ENCODE results near the gene MRPS5.

Gene MRPS5

DNA sequence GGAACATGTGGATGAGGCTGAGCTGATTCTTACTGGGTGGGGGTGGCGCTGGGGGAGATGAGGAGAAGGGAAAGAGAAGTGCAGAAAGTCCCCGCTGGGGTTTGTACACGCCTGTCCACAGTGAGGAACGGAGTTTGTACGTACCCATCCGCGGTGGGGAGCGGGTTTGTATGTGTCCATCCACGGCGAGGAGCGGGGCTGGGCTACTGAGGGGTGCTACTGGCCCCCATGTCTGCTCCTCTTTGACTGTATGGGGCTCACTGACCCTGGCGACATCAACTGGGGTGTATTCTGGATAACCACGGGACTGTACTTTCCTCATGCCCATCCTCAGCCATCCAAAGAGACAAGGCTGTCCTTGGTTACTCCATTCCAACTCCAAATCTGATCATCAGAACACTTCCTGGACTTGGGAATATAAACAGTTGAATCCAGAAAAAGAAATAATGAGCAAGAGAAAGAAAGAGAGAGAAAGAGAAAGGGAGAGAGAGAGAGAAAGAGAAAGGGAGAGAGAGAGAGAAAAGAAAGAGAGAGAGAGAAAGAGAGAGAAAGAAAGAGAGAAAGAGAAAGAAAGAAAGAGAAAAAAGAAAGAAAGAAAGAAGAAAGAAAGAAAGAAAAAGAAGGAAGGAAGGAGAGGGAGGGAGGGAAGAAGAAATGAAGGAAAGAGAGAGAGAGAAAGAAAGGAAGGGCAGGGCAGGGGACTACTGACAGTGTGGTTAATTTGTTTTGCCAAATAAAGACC lies 75.1 kb downstream of the MRPS5 start:
- no peak overlapping the region for H3K4me3 ChIP-seq (ENCODE audit: low read depth, low read length)
- no peak overlapping the region for H2AFZ ChIP-seq (ENCODE audit: low read length, unreplicated experiment)
- no peak overlapping the region for H3K27ac ChIP-seq (ENCODE audit: low read depth, low read length)
- H3K4me1 ChIP-seq (ENCODE audit: control insufficient read depth, insufficient read depth, low read length, unreplicated experiment) = no peaks in the 10 kb centered on the region
- peaks cover 77% of the 10 kb centered on the region for H3K27me3 ChIP-seq (ENCODE audit: insufficient read depth, low read length)
- no peaks in the 10 kb centered on the region for H3K36me3 ChIP-seq (ENCODE audit: insufficient read depth, low read length)
- H3K79me2 ChIP-seq (ENCODE audit: control insufficient read depth, insufficient read depth, low read length, unreplicated experiment) = no peaks in the 10 kb centered on the region

DNA sequence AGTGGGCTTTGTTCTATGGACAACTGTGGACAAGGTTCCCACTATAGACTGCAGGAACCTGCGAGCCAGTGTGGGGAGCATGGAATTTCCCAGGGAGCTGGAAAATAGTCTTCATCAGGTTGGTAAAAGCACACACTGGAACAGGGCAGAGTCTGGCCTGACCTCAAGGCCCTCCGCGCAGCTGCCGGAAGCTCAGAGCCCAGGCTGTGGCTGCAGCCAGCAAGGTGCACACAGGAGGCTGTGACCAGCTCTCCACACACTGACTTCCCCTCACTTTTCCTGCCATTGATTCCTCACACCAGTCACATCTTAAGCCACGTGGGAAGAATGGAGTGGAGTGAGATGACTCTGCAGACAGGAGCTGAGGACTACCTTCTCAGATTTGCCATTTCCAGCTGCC lies 77.0 kb downstream of the MRPS5 start:
- H3K4me3 ChIP-seq (ENCODE audit: low read depth, low read length) = no peak overlapping the region
- H3K27ac ChIP-seq (ENCODE audit: low read depth, low read length) = no peak overlapping the region
- H3K27me3 ChIP-seq (ENCODE audit: insufficient read depth, low read length) = peaks cover 71% of the 10 kb centered on the region
- no peaks in the 10 kb centered on the region for H3K4me1 ChIP-seq (ENCODE audit: control insufficient read depth, insufficient read depth, low read length, unreplicated experiment)
- no peaks in the 10 kb centered on the region for H3K36me3 ChIP-seq (ENCODE audit: insufficient read depth, low read length)
- no peak overlapping the region for H2AFZ ChIP-seq (ENCODE audit: low read length, unreplicated experiment)
- no peaks in the 10 kb centered on the region for H3K79me2 ChIP-seq (ENCODE audit: control insufficient read depth, insufficient read depth, low read length, unreplicated experiment)

DNA sequence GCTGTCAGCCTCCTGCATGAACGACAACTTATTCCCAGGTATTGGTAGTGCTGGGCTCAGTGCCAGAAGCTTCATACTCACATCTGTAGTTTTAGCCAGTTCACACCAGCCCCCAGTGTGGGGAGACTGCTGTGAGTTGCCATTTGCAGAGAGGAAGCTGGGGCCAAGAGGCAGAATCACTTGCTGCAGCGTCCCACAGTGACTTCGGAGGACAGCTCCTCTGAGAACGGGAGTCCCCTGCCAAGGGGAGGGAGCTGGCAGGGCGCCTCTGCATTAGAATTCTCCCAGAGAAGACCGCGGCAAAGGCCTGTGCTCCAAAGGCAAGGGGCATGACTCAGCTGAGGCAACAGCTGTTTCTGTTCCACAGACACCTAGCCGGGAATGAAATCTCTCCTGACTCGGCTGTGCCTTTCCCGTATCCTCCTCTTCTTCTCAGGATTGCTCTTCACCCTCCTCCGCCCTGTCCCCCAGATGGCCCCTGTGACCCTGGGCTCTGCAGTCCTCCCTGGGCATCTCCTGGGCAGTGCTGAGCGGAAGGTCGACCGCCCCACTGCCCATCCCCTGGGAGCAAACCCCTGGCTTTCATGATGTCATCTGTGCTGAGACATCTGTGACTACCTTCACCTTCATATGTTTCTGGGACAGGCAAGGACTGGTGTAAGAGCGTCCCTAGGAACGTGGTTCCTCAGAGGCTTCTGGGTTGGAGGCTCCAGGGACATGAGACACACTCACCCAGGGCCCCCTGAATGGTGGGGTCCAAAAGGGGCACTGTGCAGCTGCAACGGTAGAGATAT lies 78.1 kb downstream of the MRPS5 start:
- H2AFZ ChIP-seq (ENCODE audit: low read length, unreplicated experiment) = no peak overlapping the region
- H3K27ac ChIP-seq (ENCODE audit: low read depth, low read length) = no peak overlapping the region
- H3K79me2 ChIP-seq (ENCODE audit: control insufficient read depth, insufficient read depth, low read length, unreplicated experiment) = no peaks in the 10 kb centered on the region
- peaks cover 68% of the 10 kb centered on the region for H3K27me3 ChIP-seq (ENCODE audit: insufficient read depth, low read length)
- no peak overlapping the region for H3K4me3 ChIP-seq (ENCODE audit: low read depth, low read length)
- H3K36me3 ChIP-seq (ENCODE audit: insufficient read depth, low read length) = no peaks in the 10 kb centered on the region
- H3K4me1 ChIP-seq (ENCODE audit: control insufficient read depth, insufficient read depth, low read length, unreplicated experiment) = no peaks in the 10 kb centered on the region

DNA sequence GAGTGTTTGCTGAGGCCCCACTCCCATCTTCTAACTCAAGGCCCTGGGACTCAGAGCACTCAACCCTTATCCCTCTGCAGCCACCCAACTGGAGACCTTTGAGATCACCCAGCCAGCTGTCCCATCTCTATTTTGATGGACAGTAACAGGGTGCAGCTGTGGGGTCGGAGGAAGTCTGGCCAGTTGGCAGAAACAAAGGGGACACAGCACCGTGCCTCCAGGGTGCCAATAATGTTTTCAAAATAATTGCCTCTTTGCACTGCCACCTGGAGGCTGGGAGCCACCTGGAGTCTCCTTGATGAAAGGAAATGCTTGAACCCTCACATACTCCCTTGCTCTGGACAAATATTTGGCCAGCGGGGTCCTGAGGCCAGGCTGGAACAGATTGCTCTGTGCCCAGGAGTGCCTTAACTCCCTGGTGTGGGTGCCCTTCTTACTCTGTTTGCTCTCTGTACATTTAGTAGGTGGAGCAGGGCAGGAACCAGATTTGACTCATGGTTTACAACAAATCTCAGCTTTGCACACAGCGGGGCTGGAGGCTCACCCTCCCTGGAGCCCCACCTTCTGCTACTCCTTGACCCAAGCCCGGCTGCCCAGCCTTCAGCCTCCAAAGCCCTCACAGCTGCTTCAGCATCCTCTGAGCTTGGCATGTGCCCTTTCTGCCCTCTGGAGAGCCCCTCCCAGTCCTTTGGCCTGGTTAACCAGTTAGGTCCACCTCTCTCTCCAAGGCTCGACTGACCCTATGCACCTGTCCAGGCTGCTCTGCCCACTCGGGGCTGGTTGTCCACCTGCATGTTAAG lies 78.9 kb downstream of the MRPS5 start:
- no peak overlapping the region for H3K4me3 ChIP-seq (ENCODE audit: low read depth, low read length)
- no peak overlapping the region for H3K27ac ChIP-seq (ENCODE audit: low read depth, low read length)
- H3K36me3 ChIP-seq (ENCODE audit: insufficient read depth, low read length) = no peaks in the 10 kb centered on the region
- no peaks in the 10 kb centered on the region for H3K4me1 ChIP-seq (ENCODE audit: control insufficient read depth, insufficient read depth, low read length, unreplicated experiment)
- no peak overlapping the region for H2AFZ ChIP-seq (ENCODE audit: low read length, unreplicated experiment)
- no peaks in the 10 kb centered on the region for H3K79me2 ChIP-seq (ENCODE audit: control insufficient read depth, insufficient read depth, low read length, unreplicated experiment)
- H3K27me3 ChIP-seq (ENCODE audit: insufficient read depth, low read length) = peaks cover 60% of the 10 kb centered on the region

DNA sequence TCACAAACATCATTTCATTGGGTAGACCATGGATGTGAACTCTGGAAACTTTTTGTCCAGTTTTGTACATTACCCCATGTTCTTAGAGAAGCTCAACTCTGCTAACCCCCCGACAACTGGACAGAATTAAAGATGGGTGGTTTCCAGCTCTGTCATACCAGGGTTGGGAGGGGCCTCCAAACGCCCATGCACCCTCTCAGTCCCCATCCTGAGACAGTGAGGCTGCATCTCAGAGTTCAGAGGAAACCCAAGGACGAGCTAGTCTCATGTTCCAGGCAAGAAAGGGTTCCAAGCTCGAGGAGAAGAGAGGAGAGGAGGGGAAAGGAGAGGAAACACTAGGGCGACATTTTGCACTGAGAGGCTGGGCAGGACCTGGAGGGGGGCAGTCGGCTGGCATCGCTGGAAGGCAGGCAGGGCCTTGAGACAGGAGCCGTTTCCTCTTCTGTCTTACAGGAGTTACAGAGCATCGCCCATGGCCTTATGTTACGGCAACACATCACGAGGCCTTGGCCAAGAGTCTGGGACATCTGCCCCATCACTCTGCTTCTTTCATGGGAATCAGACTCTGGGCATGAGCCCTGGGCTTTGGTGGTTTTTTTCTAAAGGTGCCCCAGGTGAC lies 79.7 kb downstream of the MRPS5 start:
- Histone ChIP-seq H2AFZ (ENCODE audit: low read length, unreplicated experiment) (no peak overlapping the region), H3K4me3 (ENCODE audit: low read depth, low read length) (no peak overlapping the region), H3K36me3 (ENCODE audit: insufficient read depth, low read length) (no peaks in the 10 kb centered on the region), H3K27ac (ENCODE audit: low read depth, low read length) (no peak overlapping the region), H3K4me1 (ENCODE audit: control insufficient read depth, insufficient read depth, low read length, unreplicated experiment) (no peaks in the 10 kb centered on the region), H3K27me3 (ENCODE audit: insufficient read depth, low read length) (peaks cover 60% of the 10 kb centered on the region), H3K79me2 (ENCODE audit: control insufficient read depth, insufficient read depth, low read length, unreplicated experiment) (no peaks in the 10 kb centered on the region)

DNA sequence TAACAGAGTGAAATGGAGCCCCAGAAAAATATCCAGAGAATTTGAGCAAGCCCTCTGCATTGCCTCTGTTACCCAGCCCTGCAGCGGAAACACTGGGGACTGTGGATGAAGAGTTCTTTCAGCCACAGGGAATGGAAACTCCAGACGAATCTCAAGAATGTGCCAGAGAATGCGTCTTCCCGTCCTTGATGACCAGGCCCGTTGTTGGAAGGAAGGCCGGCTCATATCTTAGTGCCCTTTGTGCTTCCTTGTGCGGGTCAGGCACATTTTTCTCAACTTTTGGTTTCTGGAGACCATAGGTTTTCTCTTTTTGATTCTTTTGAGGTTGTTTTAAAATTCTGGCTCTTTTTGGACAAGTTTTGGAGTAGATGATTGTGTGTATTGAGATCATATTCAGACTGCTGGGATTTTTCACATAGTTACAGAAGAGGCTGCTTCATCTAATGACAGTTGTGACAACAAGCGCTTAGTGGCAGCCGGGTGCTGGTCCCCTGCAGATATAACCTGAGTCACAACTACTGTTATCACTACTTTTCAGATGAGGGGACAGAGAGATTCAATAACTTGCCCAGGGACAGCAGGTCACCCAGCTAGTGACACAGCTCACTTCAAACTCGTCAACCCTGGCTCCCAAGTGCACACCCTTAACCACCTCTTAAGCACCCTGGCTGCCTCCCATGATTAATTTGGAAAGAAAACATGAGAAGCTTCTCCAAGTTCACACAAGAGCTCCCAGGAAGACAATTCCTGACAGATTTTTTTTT lies 80.4 kb downstream of the MRPS5 start:
- Histone ChIP-seq H3K79me2 (ENCODE audit: control insufficient read depth, insufficient read depth, low read length, unreplicated experiment) (no peaks in the 10 kb centered on the region), H3K36me3 (ENCODE audit: insufficient read depth, low read length) (no peaks in the 10 kb centered on the region), H3K27ac (ENCODE audit: low read depth, low read length) (no peak overlapping the region), H2AFZ (ENCODE audit: low read length, unreplicated experiment) (no peak overlapping the region), H3K4me3 (ENCODE audit: low read depth, low read length) (no peak overlapping the region), H3K27me3 (ENCODE audit: insufficient read depth, low read length) (peaks cover 54% of the 10 kb centered on the region), H3K4me1 (ENCODE audit: control insufficient read depth, insufficient read depth, low read length, unreplicated experiment) (no peaks in the 10 kb centered on the region)

DNA sequence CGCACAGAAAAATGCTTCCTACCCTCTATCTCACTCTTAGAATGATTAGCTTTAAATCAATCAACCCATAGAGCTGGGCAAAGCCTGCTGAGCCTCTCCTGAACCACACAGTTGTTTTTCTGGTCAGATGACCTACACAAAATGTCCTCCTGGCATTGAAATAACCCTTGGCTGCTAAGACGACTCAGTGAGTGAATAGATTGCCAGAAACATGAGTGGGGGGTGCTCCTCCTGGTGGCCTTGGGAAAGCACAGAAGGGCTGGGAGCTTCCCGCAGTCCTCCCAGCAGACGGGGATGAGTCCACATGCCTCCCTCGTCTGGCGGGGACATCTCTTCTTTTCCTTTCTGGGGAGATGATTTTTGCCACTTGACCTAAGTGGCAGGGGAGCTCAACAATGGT lies 81.2 kb downstream of the MRPS5 start:
- Histone ChIP-seq H3K4me3 (ENCODE audit: low read depth, low read length) (no peak overlapping the region), H3K36me3 (ENCODE audit: insufficient read depth, low read length) (no peaks in the 10 kb centered on the region), H3K79me2 (ENCODE audit: control insufficient read depth, insufficient read depth, low read length, unreplicated experiment) (no peaks in the 10 kb centered on the region), H3K4me1 (ENCODE audit: control insufficient read depth, insufficient read depth, low read length, unreplicated experiment) (no peaks in the 10 kb centered on the region), H2AFZ (ENCODE audit: low read length, unreplicated experiment) (no peak overlapping the region), H3K27ac (ENCODE audit: low read depth, low read length) (no peak overlapping the region), H3K27me3 (ENCODE audit: insufficient read depth, low read length) (peaks cover 46% of the 10 kb centered on the region)

DNA sequence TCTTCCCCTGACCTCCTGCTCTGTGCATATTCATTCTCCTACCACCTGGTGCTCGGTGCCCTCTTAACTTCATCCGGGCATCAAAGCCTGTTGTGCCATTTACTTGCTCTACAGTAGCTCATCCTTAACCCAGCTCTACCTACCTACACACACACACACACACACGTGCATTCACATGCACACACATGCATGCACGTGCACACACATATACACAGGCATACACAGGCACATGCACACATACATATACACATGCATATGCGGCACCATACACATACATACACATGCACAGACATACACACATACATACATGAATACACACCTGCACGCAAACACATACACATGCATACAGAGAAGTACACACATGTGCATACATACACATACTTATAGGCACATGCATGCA lies 81.6 kb downstream of the MRPS5 start:
- no peaks in the 10 kb centered on the region for H3K36me3 ChIP-seq (ENCODE audit: insufficient read depth, low read length)
- H3K27ac ChIP-seq (ENCODE audit: low read depth, low read length) = no peak overlapping the region
- H3K4me1 ChIP-seq (ENCODE audit: control insufficient read depth, insufficient read depth, low read length, unreplicated experiment) = no peaks in the 10 kb centered on the region
- no peak overlapping the region for H2AFZ ChIP-seq (ENCODE audit: low read length, unreplicated experiment)
- H3K79me2 ChIP-seq (ENCODE audit: control insufficient read depth, insufficient read depth, low read length, unreplicated experiment) = no peaks in the 10 kb centered on the region
- H3K27me3 ChIP-seq (ENCODE audit: insufficient read depth, low read length) = peaks cover 45% of the 10 kb centered on the region
- H3K4me3 ChIP-seq (ENCODE audit: low read depth, low read length) = no peak overlapping the region

DNA sequence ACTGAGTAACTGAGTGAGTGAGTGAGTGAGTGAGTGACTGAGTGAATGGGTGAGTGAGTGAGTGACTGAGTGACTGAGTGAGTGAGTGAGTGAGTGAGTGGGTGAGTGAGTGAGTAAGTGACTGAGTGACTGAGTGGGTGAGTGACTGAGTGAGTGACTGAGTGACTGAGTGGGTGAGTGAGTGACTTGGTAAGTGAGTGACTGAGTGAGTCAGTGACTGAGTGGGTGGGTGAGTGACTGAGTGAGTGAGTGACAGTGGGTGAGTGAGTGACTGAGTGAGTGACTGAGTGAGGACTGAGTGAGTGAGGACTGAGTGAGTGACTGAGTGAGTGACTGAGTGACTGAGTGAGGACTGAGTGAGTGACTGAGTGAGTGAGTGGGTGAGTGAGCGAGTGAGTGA lies 82.2 kb downstream of the MRPS5 start:
- H2AFZ ChIP-seq (ENCODE audit: low read length, unreplicated experiment) = no peak overlapping the region
- H3K4me1 ChIP-seq (ENCODE audit: control insufficient read depth, insufficient read depth, low read length, unreplicated experiment) = no peaks in the 10 kb centered on the region
- peaks cover 45% of the 10 kb centered on the region for H3K27me3 ChIP-seq (ENCODE audit: insufficient read depth, low read length)
- H3K27ac ChIP-seq (ENCODE audit: low read depth, low read length) = no peak overlapping the region
- no peaks in the 10 kb centered on the region for H3K79me2 ChIP-seq (ENCODE audit: control insufficient read depth, insufficient read depth, low read length, unreplicated experiment)
- H3K36me3 ChIP-seq (ENCODE audit: insufficient read depth, low read length) = no peaks in the 10 kb centered on the region
- no peak overlapping the region for H3K4me3 ChIP-seq (ENCODE audit: low read depth, low read length)

Measured in ACC112 (cell line).